Measurements from ENCODE around the gene CELF2. TPM values are rescaled to one million over a fixed set of nuclear protein-coding genes. Genes with fewer than 3 reads are reported as not detected.

The CELF2 gene
- total RNA-seq, 1 experiment from 2014 or later: not detected

- Histone ChIP-seq H3K36me3 (ENCODE audit: insufficient read depth, low read length, poor library complexity, severe bottlenecking) (no peaks in the 10 kb centered on the region), H3K4me1 (ENCODE audit: insufficient read depth, low read length, poor library complexity, severe bottlenecking) (no peaks in the 10 kb centered on the region), H3K27ac (ENCODE audit: low read depth, low read length, poor library complexity, severe bottlenecking) (no peak overlapping the region), H3K9me3 (ENCODE audit: low read depth, low read length, poor library complexity, severe bottlenecking) (no peaks in the 10 kb centered on the region), H3K27me3 (replicated peaks; ENCODE audit: insufficient read depth, low read depth, low read length, poor library complexity) (peaks cover 68% of the 10 kb centered on the region), H3K4me3 (ENCODE audit: low read depth, low read length, poor library complexity, severe bottlenecking) (no peak overlapping the region)
- POLR2A ChIA-PET (ENCODE audit: low non-redundant PET): no interaction called here
- no TSS peak for BruUV-seq (replicated peaks)
- intact Hi-C loops (cut with micrococcal nuclease; ENCODE audit: unreplicated experiment): no loop called here
- no peak for DNase-seq (ENCODE audit: low spot score)
- peak; percentile 18 for TF ChIP-seq EZH2 (IDR thresholded peaks at IDR 0.05; ENCODE audit: borderline replicate concordance, low read depth, low read length, poor library complexity, severe bottlenecking)
- TF ChIP-seq, protein P1, sequence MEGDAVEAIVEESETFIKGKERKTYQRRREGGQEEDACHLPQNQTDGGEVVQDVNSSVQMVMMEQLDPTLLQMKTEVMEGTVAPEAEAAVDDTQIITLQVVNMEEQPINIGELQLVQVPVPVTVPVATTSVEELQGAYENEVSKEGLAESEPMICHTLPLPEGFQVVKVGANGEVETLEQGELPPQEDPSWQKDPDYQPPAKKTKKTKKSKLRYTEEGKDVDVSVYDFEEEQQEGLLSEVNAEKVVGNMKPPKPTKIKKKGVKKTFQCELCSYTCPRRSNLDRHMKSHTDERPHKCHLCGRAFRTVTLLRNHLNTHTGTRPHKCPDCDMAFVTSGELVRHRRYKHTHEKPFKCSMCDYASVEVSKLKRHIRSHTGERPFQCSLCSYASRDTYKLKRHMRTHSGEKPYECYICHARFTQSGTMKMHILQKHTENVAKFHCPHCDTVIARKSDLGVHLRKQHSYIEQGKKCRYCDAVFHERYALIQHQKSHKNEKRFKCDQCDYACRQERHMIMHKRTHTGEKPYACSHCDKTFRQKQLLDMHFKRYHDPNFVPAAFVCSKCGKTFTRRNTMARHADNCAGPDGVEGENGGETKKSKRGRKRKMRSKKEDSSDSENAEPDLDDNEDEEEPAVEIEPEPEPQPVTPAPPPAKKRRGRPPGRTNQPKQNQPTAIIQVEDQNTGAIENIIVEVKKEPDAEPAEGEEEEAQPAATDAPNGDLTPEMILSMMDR (conservative IDR thresholded peaks at IDR 0.05; ENCODE audit: low read depth, low read length): no peak
- CTCF ChIA-PET: no interaction called here
These were observed 132.6 kb downstream of the CELF2 start for GRCh38 chr10:11150231-11150731.

GRCh38 chr10:11150879-11151415 lies 133.3 kb downstream of the CELF2 start:
- Histone ChIP-seq H3K27me3 (replicated peaks; ENCODE audit: insufficient read depth, low read depth, low read length, poor library complexity) (peaks cover 74% of the 10 kb centered on the region), H3K27ac (ENCODE audit: low read depth, low read length, poor library complexity, severe bottlenecking) (no peak overlapping the region), H3K9me3 (ENCODE audit: low read depth, low read length, poor library complexity, severe bottlenecking) (no peaks in the 10 kb centered on the region), H3K4me1 (ENCODE audit: insufficient read depth, low read length, poor library complexity, severe bottlenecking) (no peaks in the 10 kb centered on the region), H3K4me3 (ENCODE audit: low read depth, low read length, poor library complexity, severe bottlenecking) (no peak overlapping the region), H3K36me3 (ENCODE audit: insufficient read depth, low read length, poor library complexity, severe bottlenecking) (no peaks in the 10 kb centered on the region)
- no peak for TF ChIP-seq EZH2 (IDR thresholded peaks at IDR 0.05; ENCODE audit: borderline replicate concordance, low read depth, low read length, poor library complexity, severe bottlenecking)
- TF ChIP-seq, protein P1 (conservative IDR thresholded peaks at IDR 0.05; ENCODE audit: low read depth, low read length): no peak
- intact Hi-C loops (cut with micrococcal nuclease; ENCODE audit: unreplicated experiment): no loop called here
- ChIA-PET CTCF (no interaction called here), POLR2A (ENCODE audit: low non-redundant PET) (no interaction called here)
- BruUV-seq (replicated peaks): no TSS peak
- DNase-seq (ENCODE audit: low spot score): no peak

GRCh38 chr10:11152801-11153200 lies 135.1 kb downstream of the CELF2 start:
- no peak for TF ChIP-seq EZH2 (IDR thresholded peaks at IDR 0.05; ENCODE audit: borderline replicate concordance, low read depth, low read length, poor library complexity, severe bottlenecking)
- TF ChIP-seq, protein P1 (conservative IDR thresholded peaks at IDR 0.05; ENCODE audit: low read depth, low read length): no peak
- Histone ChIP-seq H3K9me3 (ENCODE audit: low read depth, low read length, poor library complexity, severe bottlenecking) (no peaks in the 10 kb centered on the region), H3K36me3 (ENCODE audit: insufficient read depth, low read length, poor library complexity, severe bottlenecking) (no peaks in the 10 kb centered on the region), H3K4me3 (ENCODE audit: low read depth, low read length, poor library complexity, severe bottlenecking) (no peak overlapping the region), H3K4me1 (ENCODE audit: insufficient read depth, low read length, poor library complexity, severe bottlenecking) (no peaks in the 10 kb centered on the region), H3K27me3 (replicated peaks; ENCODE audit: insufficient read depth, low read depth, low read length, poor library complexity) (peaks cover 82% of the 10 kb centered on the region), H3K27ac (ENCODE audit: low read depth, low read length, poor library complexity, severe bottlenecking) (no peak overlapping the region)
- BruUV-seq (replicated peaks): no TSS peak
- CTCF ChIA-PET: no interaction called here
- no peak for DNase-seq (ENCODE audit: low spot score)
- POLR2A ChIA-PET (ENCODE audit: low non-redundant PET): no interaction called here
- intact Hi-C loops (cut with micrococcal nuclease; ENCODE audit: unreplicated experiment): no loop called here
